ENCODE data around the gene TMEM233. TPM values are rescaled to one million over a fixed set of nuclear protein-coding genes. Genes with fewer than 3 reads are reported as not detected.

Gene TMEM233
- polyA plus RNA-seq, 2 donors, result 0.04 to 0.07 TPM

DNA sequence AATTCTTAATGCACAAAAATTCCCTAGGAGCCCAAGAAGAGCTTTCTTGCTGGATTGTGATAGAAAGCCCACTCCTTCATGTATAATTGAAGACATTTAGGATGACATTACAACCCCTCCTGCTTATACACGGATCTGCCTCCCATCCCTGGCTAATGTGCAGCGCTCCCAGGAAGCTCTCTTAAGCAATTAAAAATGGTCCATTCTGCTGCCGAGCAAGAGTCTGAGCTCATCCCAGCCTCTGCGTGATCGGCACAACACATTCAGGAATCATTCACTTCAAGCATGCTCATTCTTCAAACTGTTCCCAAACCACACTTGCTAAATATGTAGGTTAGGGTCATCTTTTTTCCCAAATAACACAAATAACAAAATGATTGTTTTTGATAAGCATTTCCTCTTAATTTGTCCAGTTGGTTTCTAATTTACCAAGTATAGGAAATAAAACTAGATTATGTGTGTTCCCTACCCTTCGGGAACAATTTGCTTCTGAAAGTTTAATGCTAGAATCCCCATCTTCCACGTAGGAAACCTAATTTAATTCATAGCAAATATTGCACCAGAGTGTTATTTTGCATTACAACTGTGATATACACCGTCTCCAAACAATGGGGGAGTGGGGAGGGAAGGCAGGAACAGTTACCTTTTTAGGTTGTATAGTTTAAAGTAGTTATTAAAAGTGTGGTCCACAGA, 17.3 kb upstream of the TMEM233 start:
- no peaks in the 10 kb centered on the region for H3K4me1 ChIP-seq (ENCODE audit: control insufficient read depth in 2 of 2, insufficient read depth in 2 of 2, low read length in 1 of 2)
- 69 to 74% methylated on average over 8 of the region's 8 CpGs for WGBS, 2 donors
- no peak overlapping the region for H3K27ac ChIP-seq (ENCODE audit: low read depth in 2 of 2, low read length in 1 of 2)
- no peaks in the 10 kb centered on the region for H3K9me3 ChIP-seq (ENCODE audit: control insufficient read depth in 2 of 2, insufficient read depth in 1 of 2, low read depth in 1 of 2, low read length in 1 of 2)
- peaks cover 0 to 2% of the 10 kb centered on the region in 2 donors for H3K27me3 ChIP-seq (ENCODE audit: control insufficient read depth in 1 of 2, insufficient read depth in 2 of 2, low read length in 2 of 2)
- H3K4me3 ChIP-seq (ENCODE audit: low read depth in 1 of 2, low read length in 2 of 2), result no peak overlapping the region
- no peaks in the 10 kb centered on the region for H3K36me3 ChIP-seq (ENCODE audit: control insufficient read depth in 2 of 2, insufficient read depth in 2 of 2, low read length in 1 of 2)

DNA sequence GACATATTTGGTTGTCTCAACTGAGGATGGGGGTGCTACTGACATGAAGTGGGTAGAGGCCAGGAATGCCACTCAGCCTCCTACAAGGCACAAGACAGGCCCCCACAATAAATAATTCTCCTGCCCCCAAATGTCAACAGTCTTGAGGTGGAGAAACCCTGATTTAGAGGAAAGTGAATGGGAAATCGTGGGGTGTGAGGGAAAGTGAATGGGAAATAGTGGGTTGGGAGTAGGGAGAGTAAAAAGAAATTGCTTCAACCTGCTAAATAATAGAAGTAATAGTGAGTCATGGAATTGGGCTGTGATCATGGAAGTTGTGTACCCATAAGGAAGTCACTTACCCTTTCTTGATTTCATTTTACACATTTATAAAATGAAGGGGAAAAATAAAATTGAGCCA, 16.7 kb upstream of the TMEM233 start:
- Histone ChIP-seq H3K9me3 (ENCODE audit: control insufficient read depth in 2 of 2, insufficient read depth in 1 of 2, low read depth in 1 of 2, low read length in 1 of 2) (no peaks in the 10 kb centered on the region), H3K27ac (ENCODE audit: low read depth in 2 of 2, low read length in 1 of 2) (no peak overlapping the region), H3K36me3 (ENCODE audit: control insufficient read depth in 2 of 2, insufficient read depth in 2 of 2, low read length in 1 of 2) (no peaks in the 10 kb centered on the region), H3K4me1 (ENCODE audit: control insufficient read depth in 2 of 2, insufficient read depth in 2 of 2, low read length in 1 of 2) (no peaks in the 10 kb centered on the region), H3K27me3 (ENCODE audit: control insufficient read depth in 1 of 2, insufficient read depth in 2 of 2, low read length in 2 of 2) (peaks cover 0 to 2% of the 10 kb centered on the region in 2 donors), H3K4me3 (ENCODE audit: low read depth in 1 of 2, low read length in 2 of 2) (no peak overlapping the region)
- 35 to 48% methylated on average over 1 of the region's 1 CpG for WGBS, 2 donors

DNA sequence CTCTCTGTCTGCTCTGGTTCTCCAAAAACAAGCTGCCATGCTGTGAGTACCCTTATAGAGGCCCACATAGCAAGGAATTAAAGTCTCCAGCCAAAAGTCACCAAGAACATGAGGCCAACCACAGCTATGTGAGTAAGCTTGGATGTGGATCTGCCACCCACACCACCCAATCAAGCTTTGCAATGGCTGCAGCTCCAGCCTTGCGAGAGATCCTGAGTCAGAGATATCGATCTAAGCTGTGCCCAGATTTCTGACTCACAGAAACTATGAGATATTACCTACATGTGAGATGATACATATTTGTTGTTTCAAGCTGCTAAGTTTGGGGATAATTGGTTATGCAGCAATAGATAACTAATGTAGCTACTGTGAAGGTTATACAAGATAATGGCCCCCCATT, 15.5 kb upstream of the TMEM233 start:
- 75 to 77% methylated on average over 2 of the region's 2 CpGs for WGBS, 2 donors
- Histone ChIP-seq H3K9me3 (ENCODE audit: control insufficient read depth in 2 of 2, insufficient read depth in 1 of 2, low read depth in 1 of 2, low read length in 1 of 2) (no peaks in the 10 kb centered on the region), H3K27me3 (ENCODE audit: control insufficient read depth in 1 of 2, insufficient read depth in 2 of 2, low read length in 2 of 2) (peaks cover 0 to 2% of the 10 kb centered on the region in 2 donors), H3K27ac (ENCODE audit: low read depth in 2 of 2, low read length in 1 of 2) (no peak overlapping the region), H3K36me3 (ENCODE audit: control insufficient read depth in 2 of 2, insufficient read depth in 2 of 2, low read length in 1 of 2) (no peaks in the 10 kb centered on the region), H3K4me3 (ENCODE audit: low read depth in 1 of 2, low read length in 2 of 2) (no peak overlapping the region), H3K4me1 (ENCODE audit: control insufficient read depth in 2 of 2, insufficient read depth in 2 of 2, low read length in 1 of 2) (no peaks in the 10 kb centered on the region)

DNA sequence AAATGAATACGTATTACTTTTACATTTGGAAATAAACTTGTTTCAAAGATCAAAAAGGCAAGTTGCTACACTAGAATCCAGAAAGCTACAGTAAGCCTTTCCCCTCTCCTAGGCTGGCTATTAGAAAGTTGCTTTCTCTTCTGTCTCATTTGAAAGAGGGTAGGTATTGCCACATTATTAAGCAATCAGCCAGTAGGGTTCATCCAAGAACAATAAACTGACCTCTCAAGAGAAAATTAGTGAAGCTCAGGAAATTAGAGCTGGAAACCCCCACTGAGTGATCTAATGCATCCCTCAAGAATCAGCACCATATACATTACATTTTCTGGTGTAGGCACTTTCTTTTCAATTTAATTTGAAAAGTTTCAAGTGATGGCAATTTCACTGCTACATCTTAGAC, 4.5 kb upstream of the TMEM233 start:
- WGBS, 2 donors, result 62 to 70% methylated on average over 1 of the region's 1 CpG
- H3K27ac ChIP-seq (ENCODE audit: low read depth in 2 of 2, low read length in 1 of 2), result no peak overlapping the region
- no peak overlapping the region for H3K4me3 ChIP-seq (ENCODE audit: low read depth in 1 of 2, low read length in 2 of 2)

DNA sequence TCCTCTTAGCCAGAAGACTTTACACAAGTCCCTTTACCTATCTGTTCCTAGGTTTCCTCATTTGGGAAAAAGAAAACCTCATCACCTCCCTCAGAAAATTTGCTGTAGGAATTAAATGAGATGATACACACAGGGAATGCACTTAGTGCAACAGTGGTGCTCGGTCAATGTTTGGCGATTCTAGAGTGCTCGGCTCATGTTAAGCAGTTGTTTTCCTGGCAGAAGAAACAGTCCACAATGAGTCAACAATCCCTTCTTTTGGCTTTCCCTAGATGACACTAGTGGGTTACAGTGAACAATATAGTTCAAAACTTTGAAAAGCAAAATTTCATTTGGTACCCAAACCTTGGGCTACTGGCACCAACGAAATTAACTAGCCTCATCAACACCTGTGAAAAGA, 3.9 kb upstream of the TMEM233 start:
- H3K4me1 ChIP-seq (ENCODE audit: control insufficient read depth in 2 of 2, insufficient read depth in 2 of 2, low read length in 1 of 2), result peaks cover 0 to 5% of the 10 kb centered on the region in 2 donors
- 80 to 81% methylated on average over 4 of the region's 4 CpGs for WGBS, 2 donors
- H3K9me3 ChIP-seq (ENCODE audit: control insufficient read depth in 2 of 2, insufficient read depth in 1 of 2, low read depth in 1 of 2, low read length in 1 of 2), result no peaks in the 10 kb centered on the region
- no peak overlapping the region for H3K4me3 ChIP-seq (ENCODE audit: low read depth in 1 of 2, low read length in 2 of 2)
- H3K36me3 ChIP-seq (ENCODE audit: control insufficient read depth in 2 of 2, insufficient read depth in 2 of 2, low read length in 1 of 2), result no peaks in the 10 kb centered on the region
- peaks cover 0 to 3% of the 10 kb centered on the region in 2 donors for H3K27me3 ChIP-seq (ENCODE audit: control insufficient read depth in 1 of 2, insufficient read depth in 2 of 2, low read length in 2 of 2)
- no peak overlapping the region for H3K27ac ChIP-seq (ENCODE audit: low read depth in 2 of 2, low read length in 1 of 2)

More for the DNA sequence above, 4.5 kb upstream of the TMEM233 start:
- Histone ChIP-seq H3K9me3 (ENCODE audit: control insufficient read depth in 2 of 2, insufficient read depth in 1 of 2, low read depth in 1 of 2, low read length in 1 of 2) (no peaks in the 10 kb centered on the region), H3K36me3 (ENCODE audit: control insufficient read depth in 2 of 2, insufficient read depth in 2 of 2, low read length in 1 of 2) (no peaks in the 10 kb centered on the region), H3K27me3 (ENCODE audit: control insufficient read depth in 1 of 2, insufficient read depth in 2 of 2, low read length in 2 of 2) (no peaks in the 10 kb centered on the region), H3K4me1 (ENCODE audit: control insufficient read depth in 2 of 2, insufficient read depth in 2 of 2, low read length in 1 of 2) (peaks cover 0 to 2% of the 10 kb centered on the region in 2 donors)

DNA sequence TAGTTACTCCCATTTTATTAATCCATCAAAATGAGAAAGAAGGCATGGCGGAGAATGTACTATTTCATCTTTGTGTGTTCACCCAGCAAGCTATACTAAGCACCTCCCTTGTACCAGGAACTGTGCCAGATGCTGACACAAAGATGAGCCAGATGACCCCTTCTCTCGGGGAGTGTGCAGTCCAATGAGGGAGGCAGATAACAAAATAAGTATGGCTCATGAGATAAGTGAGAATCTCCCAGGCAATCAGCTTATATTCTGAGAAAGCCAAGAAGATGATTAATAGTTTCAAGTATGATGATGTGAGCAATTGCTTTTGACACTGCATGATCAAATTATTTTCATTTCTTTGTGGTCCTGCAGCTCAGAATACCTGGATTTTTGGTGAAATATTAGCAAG, 1.3 kb upstream of the TMEM233 start:
- peaks cover 0 to 3% of the 10 kb centered on the region in 2 donors for H3K27me3 ChIP-seq (ENCODE audit: control insufficient read depth in 1 of 2, insufficient read depth in 2 of 2, low read length in 2 of 2)
- WGBS, 2 donors, result 63 to 66% methylated on average over 2 of the region's 2 CpGs
- H3K9me3 ChIP-seq (ENCODE audit: control insufficient read depth in 2 of 2, insufficient read depth in 1 of 2, low read depth in 1 of 2, low read length in 1 of 2), result no peaks in the 10 kb centered on the region
- H3K27ac ChIP-seq (ENCODE audit: low read depth in 2 of 2, low read length in 1 of 2), result no peak overlapping the region
- H3K36me3 ChIP-seq (ENCODE audit: control insufficient read depth in 2 of 2, insufficient read depth in 2 of 2, low read length in 1 of 2), result no peaks in the 10 kb centered on the region
- H3K4me3 ChIP-seq (ENCODE audit: low read depth in 1 of 2, low read length in 2 of 2), result no peak overlapping the region
- H3K4me1 ChIP-seq (ENCODE audit: control insufficient read depth in 2 of 2, insufficient read depth in 2 of 2, low read length in 1 of 2), result peaks cover 0 to 9% of the 10 kb centered on the region in 2 donors

DNA sequence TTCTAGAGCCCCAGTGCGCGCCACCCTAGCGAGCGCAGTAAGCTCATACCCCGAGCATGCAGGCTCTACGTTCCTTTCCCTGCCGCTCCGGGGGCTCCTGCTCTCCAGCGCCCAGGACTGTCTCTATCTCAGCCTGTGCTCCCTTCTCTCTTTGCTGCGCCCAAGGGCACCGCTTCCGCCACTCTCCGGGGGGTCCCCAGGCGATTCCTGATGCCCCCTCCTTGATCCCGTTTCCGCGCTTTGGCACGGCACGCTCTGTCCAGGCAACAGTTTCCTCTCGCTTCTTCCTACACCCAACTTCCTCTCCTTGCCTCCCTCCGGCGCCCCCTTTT, 791 bp downstream of the TMEM233 start:
- Histone ChIP-seq H3K27ac (ENCODE audit: low read depth in 2 of 2, low read length in 1 of 2) (no peak overlapping the region), H3K4me3 (ENCODE audit: low read depth in 1 of 2, low read length in 2 of 2) (peak overlapping the region in 1 of 2 donors; percentile 7), H3K9me3 (ENCODE audit: control insufficient read depth in 2 of 2, insufficient read depth in 1 of 2, low read depth in 1 of 2, low read length in 1 of 2) (peaks cover 0 to 2% of the 10 kb centered on the region in 2 donors), H3K27me3 (ENCODE audit: control insufficient read depth in 1 of 2, insufficient read depth in 2 of 2, low read length in 2 of 2) (peaks cover 0 to 3% of the 10 kb centered on the region in 2 donors), H3K36me3 (ENCODE audit: control insufficient read depth in 2 of 2, insufficient read depth in 2 of 2, low read length in 1 of 2) (no peaks in the 10 kb centered on the region), H3K4me1 (ENCODE audit: control insufficient read depth in 2 of 2, insufficient read depth in 2 of 2, low read length in 1 of 2) (peaks cover 0 to 9% of the 10 kb centered on the region in 2 donors)
- 3 to 4% methylated on average over 22 of the region's 22 CpGs for WGBS, 2 donors

DNA sequence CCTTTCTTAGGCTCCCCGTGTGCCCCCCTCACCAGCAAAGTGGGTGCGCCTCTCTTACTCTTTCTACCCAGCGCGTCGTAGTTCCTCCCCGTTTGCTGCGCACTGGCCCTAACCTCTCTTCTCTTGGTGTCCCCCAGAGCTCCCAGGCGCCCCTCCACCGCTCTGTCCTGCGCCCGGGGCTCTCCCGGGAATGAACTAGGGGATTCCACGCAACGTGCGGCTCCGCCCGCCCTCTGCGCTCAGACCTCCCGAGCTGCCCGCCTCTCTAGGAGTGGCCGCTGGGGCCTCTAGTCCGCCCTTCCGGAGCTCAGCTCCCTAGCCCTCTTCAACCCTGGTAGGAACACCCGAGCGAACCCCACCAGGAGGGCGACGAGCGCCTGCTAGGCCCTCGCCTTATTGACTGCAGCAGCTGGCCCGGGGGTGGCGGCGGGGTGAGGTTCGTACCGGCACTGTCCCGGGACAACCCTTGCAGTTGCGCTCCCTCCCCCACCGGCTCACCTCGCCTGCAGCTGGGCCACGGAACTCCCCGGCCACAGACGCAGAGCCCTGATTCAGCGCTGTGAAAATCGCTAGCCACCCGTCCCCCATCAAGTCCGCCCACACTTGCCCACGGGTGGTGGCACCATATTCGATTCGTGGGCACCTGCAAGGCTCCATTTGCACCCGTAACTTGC, 1.3 kb downstream of the TMEM233 start:
- 2 to 4% methylated on average over 49 of the region's 49 CpGs for WGBS, 2 donors
- H3K4me3 ChIP-seq (ENCODE audit: low read depth in 1 of 2, low read length in 2 of 2), result peak overlapping the region in 1 of 2 donors; percentile 14
- H3K27me3 ChIP-seq (ENCODE audit: control insufficient read depth in 1 of 2, insufficient read depth in 2 of 2, low read length in 2 of 2), result peaks cover 0 to 3% of the 10 kb centered on the region in 2 donors
- H3K9me3 ChIP-seq (ENCODE audit: control insufficient read depth in 2 of 2, insufficient read depth in 1 of 2, low read depth in 1 of 2, low read length in 1 of 2), result peaks cover 0 to 2% of the 10 kb centered on the region in 2 donors
- H3K36me3 ChIP-seq (ENCODE audit: control insufficient read depth in 2 of 2, insufficient read depth in 2 of 2, low read length in 1 of 2), result no peaks in the 10 kb centered on the region
- no peak overlapping the region for H3K27ac ChIP-seq (ENCODE audit: low read depth in 2 of 2, low read length in 1 of 2)
- H3K4me1 ChIP-seq (ENCODE audit: control insufficient read depth in 2 of 2, insufficient read depth in 2 of 2, low read length in 1 of 2), result peaks cover 0 to 9% of the 10 kb centered on the region in 2 donors

DNA sequence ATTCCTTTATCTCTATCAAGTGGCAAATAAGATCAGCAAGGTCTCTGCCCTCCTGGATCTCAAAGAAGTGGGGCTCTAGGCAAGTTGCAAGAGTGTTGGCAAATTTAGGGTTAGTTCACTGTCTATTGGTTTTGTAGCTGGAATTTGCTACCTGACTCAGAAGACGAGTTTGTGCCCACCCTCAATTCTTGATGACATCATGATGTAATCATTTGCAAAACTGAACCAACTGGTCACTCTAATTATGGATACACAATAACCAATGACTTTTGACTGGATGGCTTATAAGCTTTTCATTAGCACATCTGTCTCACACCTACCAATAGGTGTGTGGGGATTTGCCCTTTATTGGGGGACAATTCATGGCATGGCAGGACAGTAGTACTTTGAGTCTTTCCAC, 4.6 kb downstream of the TMEM233 start:
- Histone ChIP-seq H3K4me3 (ENCODE audit: low read depth in 1 of 2, low read length in 2 of 2) (no peak overlapping the region), H3K27ac (ENCODE audit: low read depth in 2 of 2, low read length in 1 of 2) (no peak overlapping the region), H3K9me3 (ENCODE audit: control insufficient read depth in 2 of 2, insufficient read depth in 1 of 2, low read depth in 1 of 2, low read length in 1 of 2) (peaks cover 0 to 2% of the 10 kb centered on the region in 2 donors), H3K4me1 (ENCODE audit: control insufficient read depth in 2 of 2, insufficient read depth in 2 of 2, low read length in 1 of 2) (peaks cover 0 to 9% of the 10 kb centered on the region in 2 donors), H3K36me3 (ENCODE audit: control insufficient read depth in 2 of 2, insufficient read depth in 2 of 2, low read length in 1 of 2) (no peaks in the 10 kb centered on the region), H3K27me3 (ENCODE audit: control insufficient read depth in 1 of 2, insufficient read depth in 2 of 2, low read length in 2 of 2) (peaks cover 0 to 3% of the 10 kb centered on the region in 2 donors)
- WGBS, 2 donors, result 38 to 55% methylated on average over 1 of the region's 1 CpG

Measured in esophagus (tissue), 2 donors.